ENCODE measurements around the gene TEX10.

Gene TEX10

DNA sequence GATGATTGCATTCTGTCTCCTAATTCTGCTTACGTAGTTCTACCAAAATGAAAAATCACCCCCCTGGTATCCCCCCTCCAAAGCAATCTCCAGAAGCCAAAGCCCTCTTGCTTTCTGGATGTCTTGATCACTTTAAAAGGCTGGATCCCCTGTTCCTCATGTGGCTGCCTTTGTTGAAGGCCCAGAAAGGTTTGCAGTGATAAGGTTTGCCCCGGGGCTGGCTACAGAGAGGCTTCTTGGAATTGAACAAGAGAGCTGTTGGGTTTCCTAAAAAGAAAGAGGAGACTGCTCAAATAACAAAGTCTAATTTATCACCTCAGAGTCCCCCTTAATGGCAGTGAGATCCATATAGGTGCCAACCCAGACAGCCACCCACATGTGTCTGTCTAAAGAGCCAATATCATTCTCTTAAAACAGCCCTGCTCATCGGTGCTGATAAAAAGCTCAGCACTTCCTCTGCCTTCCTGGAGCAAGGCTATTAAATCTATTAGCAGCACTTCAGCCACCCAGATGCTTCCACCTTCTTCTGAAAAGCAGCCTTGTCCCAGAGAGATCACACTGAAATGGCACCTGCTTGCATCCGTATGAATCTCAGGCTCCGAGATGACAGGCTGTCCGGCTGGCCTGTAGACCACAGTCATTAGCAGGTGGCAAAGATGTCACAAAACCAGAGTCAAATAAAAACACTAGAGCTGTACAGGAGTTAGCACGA, 70.9 kb downstream of the TEX10 start:
- DNase-seq = no peak

DNA sequence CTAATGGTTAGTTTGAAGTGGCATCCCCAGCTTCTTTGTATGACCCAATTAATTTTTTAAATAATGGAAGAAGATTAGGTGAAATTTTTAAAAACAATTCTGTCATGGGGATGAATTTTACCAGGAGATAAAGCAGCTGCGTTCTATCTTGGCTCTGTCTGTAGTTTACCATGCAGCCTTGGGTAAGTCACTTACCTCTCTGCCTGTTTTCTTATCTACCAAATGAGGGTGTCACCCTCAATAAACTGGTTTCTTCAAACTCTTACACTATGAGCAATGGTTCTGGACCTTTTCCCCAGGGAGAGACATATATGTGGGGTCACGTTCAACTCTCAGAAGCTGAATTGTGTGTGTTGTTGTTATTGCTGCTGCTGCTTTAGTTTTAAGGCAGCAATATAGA, 71.7 kb downstream of the TEX10 start:
- DNase-seq = no peak

DNA sequence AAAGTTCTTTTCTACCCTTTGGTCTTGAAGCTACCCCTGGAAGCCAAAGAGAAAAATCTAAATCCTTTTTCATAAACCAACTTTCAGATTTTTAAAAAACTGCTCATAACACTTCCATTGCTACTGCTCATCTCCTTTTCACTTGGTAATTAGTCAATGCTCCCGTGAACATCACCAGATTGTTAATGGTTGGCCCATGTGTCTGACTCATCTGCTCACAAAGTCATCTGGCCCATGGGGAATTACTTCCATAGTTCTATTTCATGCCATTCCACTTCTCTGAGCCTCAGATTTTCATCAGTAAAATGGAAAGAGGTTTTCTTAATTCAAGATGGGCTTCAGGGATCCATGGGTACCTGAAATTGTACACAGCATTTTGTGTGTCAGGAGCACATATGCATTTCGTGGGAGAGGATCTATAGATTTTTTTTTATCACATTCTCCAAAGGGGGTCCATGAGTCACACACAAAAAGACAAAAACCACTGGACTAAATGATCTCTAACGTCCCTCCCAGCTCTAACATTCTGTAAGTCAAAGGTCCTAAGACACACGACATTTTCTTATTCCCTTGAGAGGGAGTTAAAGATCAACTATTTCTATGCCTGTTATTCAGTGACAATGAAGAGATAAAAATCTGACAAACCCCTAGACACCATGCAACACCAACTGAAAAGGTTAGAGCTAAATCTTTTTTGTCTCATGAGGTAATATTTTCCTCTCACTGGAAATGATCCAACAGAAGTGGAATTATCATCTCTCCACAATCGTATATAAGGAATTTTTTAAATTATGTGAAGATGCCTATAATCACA, 75.4 kb downstream of the TEX10 start:
- no peak for DNase-seq

DNA sequence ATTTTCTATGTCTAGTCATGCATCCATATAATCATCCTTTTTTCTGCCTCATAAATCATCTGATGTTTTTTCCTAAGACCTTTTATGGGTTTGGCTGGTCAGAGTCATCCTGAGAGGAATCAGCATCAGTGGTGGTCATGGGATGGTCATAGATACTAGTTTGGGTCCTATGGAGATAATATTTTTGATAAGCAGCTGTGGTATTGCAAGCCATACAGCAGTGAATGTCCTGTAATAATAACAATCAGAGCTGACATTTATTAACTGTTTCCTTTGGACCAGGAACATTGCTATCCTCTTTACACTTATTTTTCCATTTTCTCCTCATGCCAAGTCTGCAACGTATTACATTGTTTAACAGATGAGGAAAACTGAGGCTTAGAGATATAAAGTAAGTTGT, 83.1 kb downstream of the TEX10 start:
- DNase-seq = no peak

DNA sequence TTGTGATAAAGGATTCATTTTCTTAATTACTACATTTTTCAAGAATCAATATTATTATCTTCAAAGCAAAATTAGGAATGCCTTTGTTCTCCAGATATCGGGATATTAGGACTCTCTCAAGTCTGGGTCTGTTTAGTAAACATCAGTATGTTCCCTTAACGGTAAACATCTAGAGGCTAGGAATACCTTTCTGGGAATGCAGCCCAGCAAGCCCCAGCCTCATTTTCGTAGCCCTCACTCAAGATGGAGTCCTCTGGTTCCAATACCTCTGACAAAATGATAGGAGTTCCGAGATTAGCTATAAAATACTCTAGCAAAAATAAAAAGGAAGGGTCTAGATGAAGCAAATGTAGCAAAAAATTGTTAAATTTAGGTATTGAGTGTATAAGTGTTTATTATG, 84.5 kb downstream of the TEX10 start:
- no peak for DNase-seq

DNA sequence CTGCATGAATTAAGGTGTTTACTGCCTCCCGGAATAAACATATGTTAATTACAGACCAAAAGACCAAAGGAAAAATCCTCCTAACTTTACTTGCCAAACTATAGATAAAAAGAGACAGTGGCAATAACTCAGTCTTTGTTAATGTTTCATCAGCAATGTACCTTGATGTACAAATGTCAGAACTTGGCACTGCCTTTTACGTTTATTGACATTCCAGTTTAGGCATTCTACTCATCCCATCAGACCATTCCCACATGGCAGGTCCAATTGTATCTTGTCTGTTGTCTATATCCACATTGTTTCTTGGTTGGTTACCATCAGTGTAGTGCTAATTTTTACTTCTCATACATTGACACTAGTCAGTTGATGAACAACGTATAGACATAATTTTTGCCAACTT, 85.5 kb downstream of the TEX10 start:
- no peak for DNase-seq
